SIG-M5 treated with dmso at 0.1 percent for 504 hours (cell line): Measurements from ENCODE around the gene GSAP.

Source experiments
- DNase-seq: peaks from one replicate; lab custom pipeline; 2025; ENCODE audit not compliant: unreplicated experiment; lab: John Stamatoyannopoulos, UW

The GSAP gene

DNA sequence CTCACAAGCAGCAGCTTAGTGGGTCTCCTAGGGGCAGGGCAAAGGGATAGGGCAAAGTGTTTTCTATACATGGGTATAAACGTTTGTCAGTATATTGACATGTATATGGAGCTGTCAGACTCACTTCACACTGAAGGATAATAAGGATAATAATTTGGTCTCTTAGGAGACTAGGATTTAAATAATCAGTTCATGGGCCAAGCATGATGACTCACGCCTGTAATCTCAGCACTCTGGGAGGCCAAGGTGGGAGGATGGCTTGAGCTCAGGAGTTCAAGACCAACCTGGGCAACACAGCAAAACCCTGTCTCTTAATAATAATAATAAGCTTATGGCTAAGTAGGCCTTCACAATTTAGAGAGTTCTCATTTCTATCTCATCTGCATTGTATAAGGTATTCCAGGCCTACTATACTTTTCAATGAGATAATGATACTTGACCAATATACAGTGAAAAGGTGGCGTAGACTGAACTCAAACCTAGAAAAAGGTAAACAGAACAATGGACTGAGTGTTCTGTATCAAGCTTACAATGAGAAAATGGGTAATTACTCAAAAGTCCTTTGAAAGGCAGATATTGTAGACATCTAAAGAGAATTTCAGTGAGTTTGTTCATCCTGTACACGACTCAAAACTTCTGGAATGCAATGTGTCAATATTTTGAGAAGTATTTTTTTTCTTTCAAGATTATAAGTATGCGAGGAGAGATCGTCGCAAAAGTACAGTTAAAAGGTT lies 7.0 kb downstream of the GSAP start:
- no peak for DNase-seq

GRCh38 chr7:77407906-77408305 lies 8.2 kb downstream of the GSAP start:
- DNase-seq = no peak

- no peak for DNase-seq
Observed at GRCh38 chr7:77406421-77406820, 9.7 kb downstream of the GSAP start.

DNA sequence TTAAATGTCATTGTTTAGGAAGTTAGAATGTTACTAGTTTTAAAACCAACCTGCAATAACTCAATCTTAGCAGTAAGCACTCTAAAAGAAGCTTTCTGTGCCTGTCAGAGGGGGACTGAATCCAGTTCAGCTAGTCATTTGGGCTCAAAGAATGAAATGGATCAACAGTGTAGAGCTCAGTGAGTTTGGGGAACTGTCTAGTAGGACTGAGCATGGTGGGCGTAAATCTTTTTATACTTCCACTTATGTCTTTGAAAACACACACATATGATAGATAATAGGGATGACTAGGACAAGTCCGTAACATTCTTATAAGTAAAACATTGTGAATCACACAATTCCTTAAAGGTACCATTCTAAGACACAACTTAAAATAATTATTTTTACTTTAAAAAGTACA lies 11.5 kb downstream of the GSAP start:
- no peak for DNase-seq

DNA sequence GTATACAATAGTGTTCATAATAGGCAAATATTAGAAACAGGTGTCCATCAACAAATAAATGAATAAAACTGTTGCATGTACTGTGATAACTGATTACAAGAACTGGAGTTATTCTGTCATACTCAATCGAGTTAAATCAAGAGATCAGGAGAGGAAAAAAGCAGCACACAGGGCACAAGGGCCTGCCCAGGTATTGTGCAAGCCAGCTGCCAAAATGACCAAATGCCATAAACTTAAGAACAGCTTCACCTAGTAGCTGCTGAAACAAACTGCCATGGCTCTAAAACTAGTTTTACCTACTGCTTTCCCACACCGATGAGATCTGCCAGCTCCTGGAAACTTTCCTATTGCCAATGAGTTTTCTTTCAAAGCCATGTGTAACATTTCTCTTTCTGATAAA lies 12.2 kb downstream of the GSAP start:
- DNase-seq = no peak

DNA sequence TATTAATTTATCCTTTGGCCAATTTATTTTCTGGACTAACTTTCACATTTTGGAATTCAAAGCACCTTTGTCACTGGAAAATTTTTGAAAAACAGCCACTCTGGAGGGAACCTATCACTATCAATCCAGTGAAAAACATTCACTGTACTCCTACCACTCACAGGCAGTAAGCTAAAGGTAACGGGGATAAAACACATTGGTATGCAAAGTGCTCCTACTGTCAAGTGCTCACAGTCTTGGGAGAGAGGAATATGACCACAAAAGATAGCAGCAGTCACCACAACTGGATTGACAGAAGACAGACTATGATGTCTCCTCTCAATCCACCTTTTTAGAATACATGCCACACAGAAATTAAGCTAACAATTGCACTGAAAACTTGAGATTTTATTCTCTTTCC lies 13.3 kb downstream of the GSAP start:
- no peak for DNase-seq

- DNase-seq = no peak
Observed at GRCh38 chr7:77401002-77401401, 15.1 kb downstream of the GSAP start.

- DNase-seq = no peak
Observed at GRCh38 chr7:77399816-77400215, 16.3 kb downstream of the GSAP start.

DNA sequence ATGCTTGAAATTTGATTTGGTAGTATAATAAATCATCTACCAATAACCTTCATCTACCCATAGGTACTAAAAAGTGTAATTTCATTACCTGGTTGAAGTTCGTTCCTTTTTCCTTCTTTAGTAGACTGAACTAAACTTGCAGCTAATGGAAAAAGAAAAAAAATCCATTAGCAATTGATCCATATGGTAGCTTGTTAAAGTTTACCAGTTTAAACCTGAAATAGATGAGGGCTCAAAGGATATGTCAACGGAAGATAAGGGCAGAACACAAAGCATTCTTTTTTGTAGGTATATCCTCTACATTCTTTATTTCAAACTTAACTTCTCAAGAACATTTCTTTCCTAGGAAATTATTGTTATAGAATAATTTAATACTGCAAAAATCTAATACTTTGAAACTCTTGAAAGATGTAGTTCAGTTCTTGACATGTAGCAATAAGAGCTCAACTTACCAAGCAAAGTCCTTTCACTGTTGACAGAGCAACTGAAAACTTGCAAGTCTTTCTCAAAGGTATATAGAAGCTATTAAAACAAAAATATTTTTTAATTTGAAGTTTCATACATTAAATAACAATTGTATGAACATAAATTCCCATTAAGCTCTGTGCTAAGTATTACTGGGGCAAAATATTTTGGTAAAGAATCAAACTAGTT lies 19.1 kb downstream of the GSAP start:
- DNase-seq = no peak

GRCh38 chr7:77395626-77396025 lies 20.5 kb downstream of the GSAP start:
- no peak for DNase-seq

- no peak for DNase-seq
Observed at GRCh38 chr7:77393954-77394353, 22.2 kb downstream of the GSAP start.

DNA sequence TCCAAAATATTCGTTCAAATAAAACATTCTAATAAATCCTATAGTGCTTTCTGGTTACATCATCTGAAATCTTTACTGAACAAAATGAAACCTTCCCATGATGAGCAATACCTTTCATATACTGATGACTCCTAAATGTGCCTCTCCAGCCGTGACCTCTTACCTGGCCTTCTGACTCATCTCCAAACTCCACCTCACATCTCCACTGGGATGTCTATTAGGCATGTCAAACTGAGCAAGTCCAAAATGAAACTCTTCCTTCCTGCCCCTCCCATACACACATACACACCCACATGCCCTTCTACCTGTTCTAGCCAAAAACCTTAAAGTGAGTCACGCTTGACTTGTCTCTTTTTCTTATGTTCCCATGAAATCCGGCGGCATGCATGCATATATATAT lies 22.9 kb downstream of the GSAP start:
- DNase-seq = peak; percentile 19

GRCh38 chr7:77391230-77391629 lies 24.9 kb downstream of the GSAP start:
- peak; percentile 56 for DNase-seq

- DNase-seq = no peak
Observed at GRCh38 chr7:77388055-77388641, 28.0 kb downstream of the GSAP start.

GRCh38 chr7:77386165-77386822 lies 29.9 kb downstream of the GSAP start:
- DNase-seq = no peak

DNA sequence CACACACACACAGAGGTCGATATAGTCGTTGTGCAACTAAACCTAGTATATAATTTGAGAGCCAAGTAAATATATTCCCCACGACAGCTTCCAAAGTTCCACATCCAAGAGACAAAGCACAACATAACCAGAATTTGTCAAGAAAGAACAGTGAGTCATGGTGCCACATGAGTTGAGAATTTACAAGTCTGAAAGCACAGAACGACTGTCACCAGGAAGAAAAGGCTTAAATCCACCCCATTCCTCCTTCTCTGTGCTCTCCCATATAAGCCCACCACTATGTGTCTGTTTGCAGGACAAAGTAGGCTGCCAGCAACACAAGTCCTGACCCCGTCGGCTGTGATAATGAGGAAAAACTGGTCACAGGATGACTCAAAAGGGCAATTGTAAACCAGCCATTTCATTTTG lies 32.8 kb downstream of the GSAP start:
- DNase-seq = no peak

DNA sequence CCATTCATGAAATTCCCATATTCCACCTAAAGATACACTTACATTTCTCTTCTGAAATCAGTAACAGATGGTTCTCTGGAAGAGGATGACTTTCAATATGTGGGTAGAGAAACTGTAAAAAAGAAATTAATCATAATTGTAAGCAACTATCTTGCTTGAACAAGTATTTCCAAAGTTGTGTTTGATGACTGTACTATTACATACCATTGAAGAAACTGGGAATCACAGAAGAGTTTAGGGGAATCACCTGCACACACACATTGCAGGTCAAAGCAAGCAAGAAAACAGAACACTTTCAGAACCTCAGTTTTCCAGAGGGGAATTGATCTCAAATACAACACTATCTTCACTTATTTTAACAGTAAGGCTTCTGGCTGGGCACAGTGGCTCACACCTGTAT lies 33.6 kb downstream of the GSAP start:
- no peak for DNase-seq

DNA sequence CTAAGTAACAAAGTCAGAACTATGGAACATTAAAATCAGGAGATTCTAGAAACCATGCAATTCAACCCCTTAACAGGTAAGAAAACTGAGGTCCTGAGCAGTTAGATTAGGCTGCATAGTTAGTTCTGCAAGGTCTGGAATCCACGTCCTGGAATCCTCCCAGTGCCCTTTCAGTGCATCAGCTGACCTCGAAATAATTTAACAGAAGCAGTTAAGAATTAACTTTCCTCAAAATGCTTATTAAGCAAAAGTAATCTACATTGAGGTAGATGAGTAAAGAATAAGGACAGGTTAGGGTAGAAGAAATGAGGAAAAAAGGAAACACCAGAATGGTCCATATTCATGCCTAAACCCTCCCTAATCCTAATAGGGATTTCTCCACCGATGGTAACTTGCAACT lies 37.6 kb downstream of the GSAP start:
- DNase-seq = no peak

DNA sequence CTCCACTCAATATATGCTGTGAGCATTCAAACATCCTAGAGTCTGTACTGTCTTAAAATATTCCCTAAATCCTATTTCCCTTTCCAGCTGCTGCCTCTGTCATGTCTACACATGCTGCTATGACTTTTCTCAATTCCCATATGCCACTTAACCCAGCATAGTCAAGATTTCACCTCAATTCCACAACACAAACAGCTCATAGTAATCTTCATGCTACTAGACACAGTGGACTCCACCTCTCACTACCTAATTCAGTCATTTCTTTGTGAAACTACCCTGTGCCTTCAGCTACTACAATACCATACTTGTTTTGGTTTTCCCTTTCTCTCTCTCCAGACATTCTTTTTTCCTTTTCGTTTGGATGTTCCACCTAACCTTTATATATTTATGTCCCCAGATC lies 45.5 kb downstream of the GSAP start:
- DNase-seq = no peak

DNA sequence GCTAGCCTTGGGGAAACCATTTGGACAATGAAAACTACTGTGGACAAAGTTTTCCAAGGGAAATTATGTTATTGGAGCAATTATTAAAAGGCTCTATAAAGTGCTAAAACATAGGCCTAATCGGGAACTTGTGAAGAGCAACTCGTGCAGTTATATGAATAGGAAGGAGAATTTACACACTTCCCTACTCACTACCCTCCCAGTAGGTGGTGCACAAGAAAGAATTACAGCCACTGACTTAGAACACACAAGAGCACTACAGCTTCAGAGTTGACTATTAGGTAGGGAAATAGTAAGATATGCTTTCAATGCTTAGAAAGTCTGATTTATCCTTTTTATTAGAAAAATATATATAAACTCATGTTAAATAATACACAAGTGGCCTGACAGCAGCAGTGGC lies 47.2 kb downstream of the GSAP start:
- peak; percentile 45 for DNase-seq

DNA sequence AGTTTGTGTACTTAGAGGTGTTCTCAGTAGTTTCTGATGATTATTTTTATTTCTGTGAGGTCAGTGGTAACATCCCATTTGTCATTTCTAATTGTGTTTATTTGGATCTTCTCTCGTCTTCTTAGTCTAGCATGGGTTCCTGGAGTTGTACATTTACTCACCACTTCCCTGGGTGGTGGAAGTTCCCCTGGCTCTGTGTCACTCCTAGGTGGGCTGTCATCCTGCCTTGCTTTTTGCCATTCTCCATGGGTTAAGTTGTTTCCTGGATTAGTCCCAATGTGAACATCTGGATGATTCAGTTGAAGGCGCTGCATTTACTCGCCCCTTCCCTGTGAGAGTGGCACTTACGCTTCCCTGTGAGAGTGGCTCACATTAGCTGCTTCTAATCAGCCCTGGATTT lies 48.2 kb downstream of the GSAP start:
- DNase-seq = no peak

DNA sequence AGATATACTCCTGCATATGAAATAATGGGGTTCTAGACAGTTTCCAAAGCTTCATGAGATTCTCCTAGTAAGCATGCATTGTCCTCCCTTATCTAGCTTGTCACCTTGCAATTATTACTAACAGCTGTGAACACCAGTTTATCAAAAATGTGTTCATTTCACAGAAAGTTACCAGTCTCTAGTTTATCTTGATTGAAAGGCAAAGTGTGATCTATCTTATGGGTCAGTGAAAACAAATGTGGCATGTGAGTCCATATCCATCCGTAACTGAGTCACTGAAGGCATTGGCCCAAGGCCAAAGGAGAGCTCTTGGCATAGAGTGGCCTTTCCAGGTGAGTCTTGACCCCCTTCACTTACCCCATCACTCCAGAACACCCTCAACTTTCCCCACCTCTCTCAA lies 53.2 kb downstream of the GSAP start:
- no peak for DNase-seq
